ENCODE data around the gene ZNF74.
"Not testable (repeated sequence)": the region's sequence is repeated elsewhere in the genome, so short reads cannot be mapped to it uniquely, and the experiment has no call there.

Gene ZNF74

DNA sequence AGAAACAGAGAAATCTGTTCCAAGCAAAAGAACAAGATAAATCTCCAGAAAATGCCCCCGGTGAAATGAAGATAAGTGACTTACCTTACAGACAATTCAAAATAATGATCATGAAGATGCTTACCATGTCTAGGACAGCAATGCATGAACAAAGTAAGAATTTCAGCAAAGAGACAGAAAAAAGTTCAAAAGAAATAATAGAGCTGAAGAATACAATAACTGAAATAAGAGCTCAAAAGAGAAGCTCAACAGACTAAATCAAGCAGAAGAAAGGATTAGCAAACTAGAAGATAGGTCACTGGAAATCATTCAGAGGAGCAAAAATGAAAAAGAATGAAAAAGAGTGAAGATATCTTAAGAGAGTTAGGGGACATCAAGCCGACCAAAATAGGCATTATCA, 19.8 kb upstream of the ZNF74 start:
- H3K36me3 ChIP-seq (ENCODE audit: control insufficient read depth in 2 of 2, insufficient read depth in 1 of 2, low read length in 2 of 2); CTCF ChIA-PET; H3K9me3 ChIP-seq (ENCODE audit: control insufficient read depth, insufficient read depth, low read depth, low read length); H3K27ac ChIP-seq (ENCODE audit: extremely low read depth, low read depth, low read length); H3K4me1 ChIP-seq (ENCODE audit: control insufficient read depth, insufficient read depth, low read length); POLR2A ChIA-PET; H3K4me3 ChIP-seq (ENCODE audit: low read depth, low read length): not testable (repeated sequence)

DNA sequence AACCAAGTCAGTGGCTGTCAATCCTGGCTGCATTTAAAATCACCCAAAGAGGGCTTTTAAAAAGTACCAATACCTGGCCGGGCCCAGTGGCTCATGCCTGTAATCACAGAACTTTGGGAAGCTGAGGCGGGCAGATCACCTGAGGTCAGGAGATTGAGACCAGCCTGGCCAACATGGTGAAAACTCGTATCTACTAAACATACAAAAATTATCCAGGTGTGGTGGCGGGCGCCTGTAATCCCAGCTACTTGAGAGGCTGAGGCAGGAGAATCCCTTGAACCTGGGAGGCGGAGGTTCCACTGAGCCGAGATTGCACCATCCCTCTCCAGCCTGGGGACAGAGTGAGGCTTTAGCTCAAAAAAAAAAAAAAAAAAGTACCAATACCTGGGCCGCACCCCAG, 17.7 kb upstream of the ZNF74 start:
- H3K9me3 ChIP-seq (ENCODE audit: control insufficient read depth, insufficient read depth, low read depth, low read length); H3K4me3 ChIP-seq (ENCODE audit: low read depth, low read length); CTCF ChIA-PET; H3K36me3 ChIP-seq (ENCODE audit: control insufficient read depth in 2 of 2, insufficient read depth in 1 of 2, low read length in 2 of 2); H3K27ac ChIP-seq (ENCODE audit: extremely low read depth, low read depth, low read length); H3K4me1 ChIP-seq (ENCODE audit: control insufficient read depth, insufficient read depth, low read length); POLR2A ChIA-PET: not testable (repeated sequence)

GRCh38 chr22:20376983-20377382, 17.0 kb upstream of the ZNF74 start:
- H3K9me3 ChIP-seq (ENCODE audit: control insufficient read depth, insufficient read depth, low read depth, low read length); CTCF ChIA-PET: not testable (repeated sequence)

DNA sequence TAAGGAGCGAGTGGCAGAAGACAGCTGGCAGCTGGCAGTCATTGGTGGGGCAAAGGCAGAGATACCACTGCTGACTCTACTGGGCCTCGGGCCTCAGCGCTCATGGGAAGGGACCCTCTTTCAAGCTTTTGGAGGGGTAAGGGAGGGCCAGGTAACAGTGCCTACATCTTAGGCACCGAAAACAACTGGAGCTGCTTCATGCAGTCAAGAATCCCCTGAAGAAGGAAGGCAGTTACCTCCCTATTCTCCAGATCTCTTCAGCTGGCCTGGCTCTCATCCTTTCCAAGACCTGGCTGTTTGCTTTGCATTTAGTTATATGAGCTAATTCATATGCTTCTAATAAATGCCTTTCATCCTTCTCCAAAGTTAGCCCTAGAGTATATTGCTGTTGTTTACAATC, 15.8 kb upstream of the ZNF74 start:
- TF ChIP-seq ZNF530 (tag by site-specific recombination; IDR thresholded peaks at IDR 0.05; ENCODE audit: low read depth) (no peak), GLI4 (tag by site-specific recombination; IDR thresholded peaks at IDR 0.05) (no peak), ZNF341 (tag by site-specific recombination; IDR thresholded peaks at IDR 0.05; ENCODE audit: low read depth) (no peak), TCF7L2 (IDR thresholded peaks at IDR 0.05; ENCODE audit: borderline replicate concordance, low read depth, low read length) (no peak)
- TF ChIP-seq, protein P1, sequence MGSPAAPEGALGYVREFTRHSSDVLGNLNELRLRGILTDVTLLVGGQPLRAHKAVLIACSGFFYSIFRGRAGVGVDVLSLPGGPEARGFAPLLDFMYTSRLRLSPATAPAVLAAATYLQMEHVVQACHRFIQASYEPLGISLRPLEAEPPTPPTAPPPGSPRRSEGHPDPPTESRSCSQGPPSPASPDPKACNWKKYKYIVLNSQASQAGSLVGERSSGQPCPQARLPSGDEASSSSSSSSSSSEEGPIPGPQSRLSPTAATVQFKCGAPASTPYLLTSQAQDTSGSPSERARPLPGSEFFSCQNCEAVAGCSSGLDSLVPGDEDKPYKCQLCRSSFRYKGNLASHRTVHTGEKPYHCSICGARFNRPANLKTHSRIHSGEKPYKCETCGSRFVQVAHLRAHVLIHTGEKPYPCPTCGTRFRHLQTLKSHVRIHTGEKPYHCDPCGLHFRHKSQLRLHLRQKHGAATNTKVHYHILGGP (tag by site-specific recombination; IDR thresholded peaks at IDR 0.05) = no peak
- no peaks in the 10 kb centered on the region for H3K4me1 ChIP-seq (ENCODE audit: control insufficient read depth, insufficient read depth, low read length)
- no peak overlapping the region for H3K27ac ChIP-seq (ENCODE audit: extremely low read depth, low read depth, low read length)
- H3K36me3 ChIP-seq (ENCODE audit: control insufficient read depth in 2 of 2, insufficient read depth in 1 of 2, low read length in 2 of 2) = no peaks in the 10 kb centered on the region
- no peaks in the 10 kb centered on the region for H3K9me3 ChIP-seq (ENCODE audit: control insufficient read depth, insufficient read depth, low read depth, low read length)
- CTCF ChIA-PET = interaction anchor here (1.3 kb wide), 1 partner anchor 60 kb away, joined by 5 read pairs; no protein-coding TSS in a partner anchor
- H3K4me3 ChIP-seq (ENCODE audit: low read depth, low read length) = no peak overlapping the region
- POLR2A ChIA-PET = interaction anchor here (1.4 kb wide), 1 partner anchor 15 kb away, joined by 7 read pairs; the partner anchor contains the start of gene ZNF74

More at GRCh38 chr22:20376983-20377382, 17.0 kb upstream of the ZNF74 start:
- H3K27ac ChIP-seq (ENCODE audit: extremely low read depth, low read depth, low read length); H3K36me3 ChIP-seq (ENCODE audit: control insufficient read depth in 2 of 2, insufficient read depth in 1 of 2, low read length in 2 of 2); H3K4me1 ChIP-seq (ENCODE audit: control insufficient read depth, insufficient read depth, low read length); POLR2A ChIA-PET; H3K4me3 ChIP-seq (ENCODE audit: low read depth, low read length): not testable (repeated sequence)

- not testable (repeated sequence) for H3K4me1 ChIP-seq (ENCODE audit: control insufficient read depth, insufficient read depth, low read length); H3K9me3 ChIP-seq (ENCODE audit: control insufficient read depth, insufficient read depth, low read depth, low read length); H3K36me3 ChIP-seq (ENCODE audit: control insufficient read depth in 2 of 2, insufficient read depth in 1 of 2, low read length in 2 of 2); H3K4me3 ChIP-seq (ENCODE audit: low read depth, low read length); H3K27ac ChIP-seq (ENCODE audit: extremely low read depth, low read depth, low read length)
- POLR2A ChIA-PET = interaction anchor here (1.4 kb wide), 1 partner anchor 15 kb away, joined by 7 read pairs; the partner anchor contains the start of gene ZNF74
- CTCF ChIA-PET = interaction anchor here (1.3 kb wide), 1 partner anchor 61 kb away, joined by 5 read pairs; no protein-coding TSS in a partner anchor
Observed at GRCh38 chr22:20378684-20379083, 15.3 kb upstream of the ZNF74 start.

DNA sequence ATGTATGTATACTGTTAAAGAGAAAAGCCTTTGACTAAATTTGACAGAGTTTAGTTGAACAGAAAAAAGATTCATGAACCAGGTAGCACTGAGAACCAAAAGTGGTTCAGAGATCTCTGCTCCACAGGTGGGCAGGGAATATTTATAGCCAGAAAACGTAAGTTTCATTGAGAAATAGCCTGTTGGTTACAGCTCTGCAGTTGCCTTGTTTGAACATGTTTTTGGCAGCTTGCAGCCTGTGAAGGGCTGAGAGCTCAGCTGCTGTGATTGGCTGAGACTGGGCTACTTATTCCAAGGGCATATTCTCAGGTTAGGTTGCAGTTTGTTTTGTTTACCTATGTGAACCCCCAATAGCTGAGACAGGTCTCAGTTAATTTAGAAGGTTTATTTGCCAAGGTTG, 13.5 kb upstream of the ZNF74 start:
- TF ChIP-seq ZNF114 (tag by site-specific recombination; IDR thresholded peaks at IDR 0.05) (no peak), ZNF843 (tag by site-specific recombination; IDR thresholded peaks at IDR 0.05) (no peak), SCRT1 (tag by site-specific recombination; IDR thresholded peaks at IDR 0.05; ENCODE audit: borderline replicate concordance) (peak; percentile 75; the same call in 1 of the 2 replicates), ZNF146 (tag by site-specific recombination; IDR thresholded peaks at IDR 0.05) (no peak), SCRT2 (tag by site-specific recombination; IDR thresholded peaks at IDR 0.05) (peak; percentile 85)
- TF ChIP-seq, protein P2, sequence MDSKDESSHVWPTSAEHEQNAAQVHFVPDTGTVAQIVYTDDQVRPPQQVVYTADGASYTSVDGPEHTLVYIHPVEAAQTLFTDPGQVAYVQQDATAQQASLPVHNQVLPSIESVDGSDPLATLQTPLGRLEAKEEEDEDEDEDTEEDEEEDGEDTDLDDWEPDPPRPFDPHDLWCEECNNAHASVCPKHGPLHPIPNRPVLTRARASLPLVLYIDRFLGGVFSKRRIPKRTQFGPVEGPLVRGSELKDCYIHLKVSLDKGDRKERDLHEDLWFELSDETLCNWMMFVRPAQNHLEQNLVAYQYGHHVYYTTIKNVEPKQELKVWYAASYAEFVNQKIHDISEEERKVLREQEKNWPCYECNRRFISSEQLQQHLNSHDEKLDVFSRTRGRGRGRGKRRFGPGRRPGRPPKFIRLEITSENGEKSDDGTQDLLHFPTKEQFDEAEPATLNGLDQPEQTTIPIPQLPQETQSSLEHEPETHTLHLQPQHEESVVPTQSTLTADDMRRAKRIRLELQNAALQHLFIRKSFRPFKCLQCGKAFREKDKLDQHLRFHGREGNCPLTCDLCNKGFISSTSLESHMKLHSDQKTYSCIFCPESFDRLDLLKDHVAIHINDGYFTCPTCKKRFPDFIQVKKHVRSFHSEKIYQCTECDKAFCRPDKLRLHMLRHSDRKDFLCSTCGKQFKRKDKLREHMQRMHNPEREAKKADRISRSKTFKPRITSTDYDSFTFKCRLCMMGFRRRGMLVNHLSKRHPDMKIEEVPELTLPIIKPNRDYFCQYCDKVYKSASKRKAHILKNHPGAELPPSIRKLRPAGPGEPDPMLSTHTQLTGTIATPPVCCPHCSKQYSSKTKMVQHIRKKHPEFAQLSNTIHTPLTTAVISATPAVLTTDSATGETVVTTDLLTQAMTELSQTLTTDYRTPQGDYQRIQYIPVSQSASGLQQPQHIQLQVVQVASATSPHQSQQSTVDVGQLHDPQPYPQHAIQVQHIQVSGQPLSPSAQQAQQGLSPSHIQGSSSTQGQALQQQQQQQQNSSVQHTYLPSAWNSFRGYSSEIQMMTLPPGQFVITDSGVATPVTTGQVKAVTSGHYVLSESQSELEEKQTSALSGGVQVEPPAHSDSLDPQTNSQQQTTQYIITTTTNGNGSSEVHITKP (tag by site-specific recombination; IDR thresholded peaks at IDR 0.05) = no peak
- Histone ChIP-seq H3K4me1 (ENCODE audit: control insufficient read depth, insufficient read depth, low read length) (no peaks in the 10 kb centered on the region), H3K4me3 (ENCODE audit: low read depth, low read length) (no peak overlapping the region), H3K36me3 (ENCODE audit: control insufficient read depth in 2 of 2, insufficient read depth in 1 of 2, low read length in 2 of 2) (no peaks in the 10 kb centered on the region), H3K27ac (ENCODE audit: extremely low read depth, low read depth, low read length) (no peak overlapping the region), H3K9me3 (ENCODE audit: control insufficient read depth, insufficient read depth, low read depth, low read length) (no peaks in the 10 kb centered on the region)
- ChIA-PET CTCF (interaction anchor here (0.7 to 1.3 kb wide), 3 partner anchors 38 to 641 kb away, joined by 3 read pairs; no protein-coding TSS in a partner anchor), POLR2A (interaction anchor here (1.0 kb wide), 2 partner anchors 13 to 61 kb away, joined by 3 read pairs; partner anchors contain the start of gene DGCR6L)

Measured in HEK293 (cell line).